Stimulated activated CD4-positive, alpha-beta T cell treated with anti-CD3 and anti-CD28 coated beads, TNF-alpha, amount 100 ng/mL, for 1 hour (primary cell): Measurements from ENCODE around the gene BZW1.

Experiments
- DNase-seq, 3 donors: peaks; one replicate each; pipeline ENCODE4 v3.0.0-alpha.2; 2020; ENCODE audit warnings: low read depth in 3 of 3, low spot score in 1 of 3

BZW1 gene

GRCh38 chr2:200829258-200829655 is 17.5 kb downstream of the BZW1 start:
- DNase-seq = no peak

GRCh38 chr2:200834701-200835100 is 23.0 kb downstream of the BZW1 start:
- no peak for DNase-seq

- no peak for DNase-seq
These were observed 27.8 kb downstream of the BZW1 start for GRCh38 chr2:200839513-200839912.

- DNase-seq = no peak
These were observed 32.6 kb downstream of the BZW1 start for GRCh38 chr2:200843993-200844948.

GRCh38 chr2:200845194-200845593 is 33.5 kb downstream of the BZW1 start:
- DNase-seq = no peak

GRCh38 chr2:200845669-200846325 is 34.1 kb downstream of the BZW1 start:
- no peak for DNase-seq

- no peak for DNase-seq
These were observed 35.6 kb downstream of the BZW1 start for GRCh38 chr2:200847269-200847668.

- DNase-seq = no peak
These were observed 36.2 kb downstream of the BZW1 start for GRCh38 chr2:200847939-200848338.

GRCh38 chr2:200850512-200851256 is 39.0 kb downstream of the BZW1 start:
- no peak for DNase-seq

- DNase-seq = no peak
These were observed 39.9 kb downstream of the BZW1 start for GRCh38 chr2:200851398-200852248.

- no peak for DNase-seq
These were observed 40.9 kb downstream of the BZW1 start for GRCh38 chr2:200852605-200853004.

- DNase-seq = no peak
These were observed 45.1 kb downstream of the BZW1 start for GRCh38 chr2:200856806-200857205.

GRCh38 chr2:200860092-200860795 is 48.5 kb downstream of the BZW1 start:
- no peak for DNase-seq

GRCh38 chr2:200861617-200862155 is 50.0 kb downstream of the BZW1 start:
- DNase-seq = no peak

GRCh38 chr2:200862532-200863000 is 50.9 kb downstream of the BZW1 start:
- DNase-seq = peak in 1 of 3 donors; percentile 9

GRCh38 chr2:200863782-200864175 is 52.1 kb downstream of the BZW1 start:
- no peak for DNase-seq

- peak; percentile 83 to 92 (median 90) for DNase-seq
These were observed 52.7 kb downstream of the BZW1 start, which contains the start of gene CLK1 for GRCh38 chr2:200864176-200865034. Gene CLK1 (minus strand): TSS chr2:200864658. CDS start chr2:200861862, 2,796 bp downstream.

- no peak for DNase-seq
These were observed 57.3 kb downstream of the BZW1 start for GRCh38 chr2:200869014-200869413.

- no peak for DNase-seq
These were observed 59.4 kb downstream of the BZW1 start for GRCh38 chr2:200871151-200871550.
